K562 (cell line): ENCODE measurements around the gene XRCC3. TPM values are rescaled to one million over a fixed set of nuclear protein-coding genes. Genes with fewer than 3 reads are reported as not detected.

Source experiments
- ATF1 ChIP-seq, 2 experiments: fragments of 450-650 bp in 1 of 2; IDR thresholded peaks; 2 replicates each; pipeline ENCODE4 v1.6.1; 2016; ENCODE audit warnings: missing compliant biosample characterization in 1 of 2, missing genetic modification characterization in 1 of 2
- BACH1 ChIP-seq: fragments of 200-800 bp; sonication (Bioruptor generic); IDR thresholded peaks from 2 replicates; pipeline ENCODE4 v1.6.1; 2016; ENCODE audit warnings: missing genetic modification characterization, missing compliant biosample characterization
- ETS2 ChIP-seq: IDR thresholded peaks from 2 replicates; pipeline ENCODE4 v1.6.1; 2016; ENCODE audit warnings: borderline replicate concordance, missing genetic modification characterization, mild to moderate bottlenecking, moderate library complexity, missing compliant biosample characterization; ENCODE audit not compliant: poor library complexity, severe bottlenecking
- HLTF ChIP-seq: fragments of 450-650 bp; IDR thresholded peaks from 2 replicates; pipeline ENCODE4 v1.6.1; 2016
- MCM5 ChIP-seq: fragments of 450-650 bp; IDR thresholded peaks from 2 replicates; pipeline ENCODE4 v1.6.1; 2016; ENCODE audit warnings: low read depth
- SIN3B ChIP-seq: fragments of 450-650 bp; IDR thresholded peaks from 2 replicates; pipeline ENCODE4 v1.6.1; 2017; ENCODE audit warnings: low read depth, mild to moderate bottlenecking, moderate library complexity
- SMARCA5 ChIP-seq: fragments of 450-650 bp; IDR thresholded peaks from 2 replicates; pipeline ENCODE4 v1.6.1; 2016
- YY1 ChIP-seq, 3 experiments: IDR thresholded peaks; 2 replicates each; pipeline ENCODE4 v1.6.1; 2011; ENCODE audit warnings: low read length in 2 of 3, mild to moderate bottlenecking in 2 of 3, moderate library complexity in 2 of 3, borderline replicate concordance in 1 of 3, control low read depth in 1 of 3, low read depth in 1 of 3; ENCODE audit not compliant: insufficient read depth in 3 of 3, insufficient replicate concordance in 2 of 3, control insufficient read depth in 1 of 3, insufficient read length in 1 of 3; ENCODE audit errors: extremely low read depth in 1 of 3
- polyA plus RNA-seq, 8 experiments: library from polyadenylated mRNA; depleted of rRNA in 4 of 8; stranded (reverse) in 5 of 8; unstranded in 3 of 8; fragments of >200 nt; fragmentation: Nextera tagmentation in 2 of 8; fragmentation: Illumina TruSeq in 1 of 8; extraction: Ambion mirVana in 2 of 8; extraction: Trizol in 1 of 8; gene quantifications; 2 replicates each; pipeline versions ENCODE4 v1.2.1 to v1.2.3, GENCODE V29; 2011 to 2014; ENCODE audit warnings: inconsistent platforms in 1 of 8, missing spikeins in 1 of 8
- total RNA-seq, 7 experiments: library from RNA; depleted of rRNA in 6 of 7; stranded (reverse); fragments of >200 nt in 6 of 7; fragmentation: Illumina TruSeq in 2 of 7; extraction: Trizol in 2 of 7; gene quantifications; 2 replicates each; pipeline versions ENCODE4 v1.2.1 to v1.2.3, GENCODE V29; 2011 to 2021; ENCODE audit warnings: low replicate concordance in 1 of 7
- TF ChIP-seq, protein P1 (sequence below), 2 experiments: IDR thresholded peaks in 1 of 2; conservative IDR thresholded peaks in 1 of 2; 2 replicates each; pipeline ENCODE4 v1.6.1; 2016; ENCODE audit warnings: low read depth in 2 of 2, mild to moderate bottlenecking in 1 of 2, missing compliant biosample characterization in 1 of 2, missing genetic modification characterization in 1 of 2, moderate library complexity in 1 of 2
- TF ChIP-seq, protein P2 (sequence below): fragments of 450-650 bp; IDR thresholded peaks from 2 replicates; pipeline ENCODE4 v1.6.1; 2018; ENCODE audit warnings: mild to moderate bottlenecking, low read depth; ENCODE audit not compliant: partially characterized antibody
- TF ChIP-seq, protein P3 (sequence below): fragments of 250-450 bp; sonication (Bioruptor Pico); IDR thresholded peaks from 2 replicates; pipeline ENCODE4 v1.5.0; 2022; ENCODE audit warnings: mild to moderate bottlenecking
- TF ChIP-seq, protein P4 (sequence below), 2 experiments: fragments of 450-650 bp in 1 of 2; IDR thresholded peaks; 2 replicates each; pipeline ENCODE4 v1.6.1; 2011 to 2017; ENCODE audit warnings: low read depth in 2 of 2, antibody characterized with exemption in 1 of 2, borderline replicate concordance in 1 of 2, low read length in 1 of 2, mild to moderate bottlenecking in 1 of 2, mixed read lengths in 1 of 2; ENCODE audit not compliant: control insufficient read depth in 1 of 2

The XRCC3 gene
- total and polyA plus RNA-seq, 9 of the 15 experiments (the other 6 are each of a cell fraction or from before 2014, with no cell fraction given) = 0.34 to 59.3 (median 30.3) TPM

DNA sequence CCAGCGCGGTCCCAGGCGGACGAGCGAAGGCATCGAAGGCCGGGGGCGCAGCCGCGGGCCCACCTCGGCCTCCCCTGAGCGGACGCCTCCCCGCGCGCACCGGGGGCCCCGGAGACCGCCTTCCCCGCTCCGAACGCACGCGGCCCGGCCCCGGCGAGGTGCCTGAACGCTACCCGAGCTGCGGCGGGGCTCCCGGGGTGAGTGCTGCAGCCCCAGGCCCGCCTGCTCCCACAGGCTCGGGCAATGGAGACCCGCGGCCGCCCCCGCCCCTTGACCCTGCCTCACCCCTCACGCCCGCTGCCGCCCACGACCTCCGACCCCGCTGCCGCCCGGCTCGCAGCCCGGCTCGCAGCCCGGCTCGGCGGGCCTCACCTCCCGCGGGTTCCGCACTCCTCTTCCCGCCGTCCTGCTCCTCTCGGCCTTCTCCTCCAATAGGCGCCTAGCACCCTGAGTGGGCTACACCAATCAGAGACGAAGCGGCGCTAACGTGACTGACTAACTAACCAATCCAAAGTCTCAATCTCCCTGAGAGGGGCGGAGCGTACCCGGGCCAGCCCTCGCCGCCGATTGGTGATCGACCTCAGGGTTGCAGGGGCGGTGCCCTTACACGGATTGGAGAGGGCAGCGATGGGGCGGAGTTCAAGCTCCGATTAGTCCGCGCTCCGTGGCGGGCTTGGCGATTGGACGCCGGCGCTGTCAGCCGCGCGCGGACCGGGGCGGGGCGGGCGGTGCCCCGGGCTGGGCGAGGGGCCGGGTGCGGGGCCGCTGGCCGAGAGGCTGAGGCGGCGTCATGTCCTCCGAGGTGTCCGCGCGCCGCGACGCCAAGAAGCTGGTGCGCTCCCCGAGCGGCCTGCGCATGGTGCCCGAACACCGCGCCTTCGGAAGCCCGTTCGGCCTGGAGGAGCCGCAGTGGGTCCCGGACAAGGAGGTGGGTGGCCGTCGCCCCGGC, at the start of gene XRCC3, which contains the start of gene ZFYVE21 (continued):
- TF ChIP-seq, protein P1, sequence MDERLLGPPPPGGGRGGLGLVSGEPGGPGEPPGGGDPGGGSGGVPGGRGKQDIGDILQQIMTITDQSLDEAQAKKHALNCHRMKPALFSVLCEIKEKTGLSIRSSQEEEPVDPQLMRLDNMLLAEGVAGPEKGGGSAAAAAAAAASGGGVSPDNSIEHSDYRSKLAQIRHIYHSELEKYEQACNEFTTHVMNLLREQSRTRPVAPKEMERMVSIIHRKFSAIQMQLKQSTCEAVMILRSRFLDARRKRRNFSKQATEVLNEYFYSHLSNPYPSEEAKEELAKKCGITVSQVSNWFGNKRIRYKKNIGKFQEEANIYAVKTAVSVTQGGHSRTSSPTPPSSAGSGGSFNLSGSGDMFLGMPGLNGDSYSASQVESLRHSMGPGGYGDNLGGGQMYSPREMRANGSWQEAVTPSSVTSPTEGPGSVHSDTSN (CRISPR knock-in tag; IDR thresholded peaks at IDR 0.05; ENCODE audit: low read depth) = peak; percentile 53
- TF ChIP-seq, protein P1 (tag; conservative IDR thresholded peaks at IDR 0.05; ENCODE audit: low read depth) = peak; percentile 95
- TF ChIP-seq SMARCA5 (no peak), HLTF (no peak), ATF1 (CRISPR knock-in tag; IDR thresholded peaks at IDR 0.05) (no peak), ATF1 (tag; IDR thresholded peaks at IDR 0.05) (peak; percentile 78), MCM5 (no peak), BACH1 (tag) (no peak), SIN3B (peak; percentile 71), YY1 (IDR thresholded peaks at IDR 0.05; ENCODE audit: borderline replicate concordance in 1 of 3, control insufficient read depth in 1 of 3, extremely low read depth in 1 of 3, insufficient read depth in 3 of 3, insufficient read length in 1 of 3, insufficient replicate concordance in 2 of 3, low read depth in 1 of 3, low read length in 2 of 3) (no peak), ETS2 (tag) (no peak)
- TF ChIP-seq, protein P2, sequence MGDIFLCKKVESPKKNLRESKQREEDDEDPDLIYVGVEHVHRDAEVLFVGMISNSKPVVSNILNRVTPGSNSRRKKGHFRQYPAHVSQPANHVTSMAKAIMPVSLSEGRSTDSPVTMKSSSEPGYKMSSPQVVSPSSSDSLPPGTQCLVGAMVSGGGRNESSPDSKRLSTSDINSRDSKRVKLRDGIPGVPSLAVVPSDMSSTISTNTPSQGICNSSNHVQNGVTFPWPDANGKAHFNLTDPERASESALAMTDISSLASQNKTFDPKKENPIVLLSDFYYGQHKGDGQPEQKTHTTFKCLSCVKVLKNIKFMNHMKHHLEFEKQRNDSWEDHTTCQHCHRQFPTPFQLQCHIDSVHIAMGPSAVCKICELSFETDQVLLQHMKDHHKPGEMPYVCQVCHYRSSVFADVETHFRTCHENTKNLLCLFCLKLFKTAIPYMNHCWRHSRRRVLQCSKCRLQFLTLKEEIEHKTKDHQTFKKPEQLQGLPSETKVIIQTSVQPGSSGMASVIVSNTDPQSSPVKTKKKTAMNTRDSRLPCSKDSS = no peak
- TF ChIP-seq, protein P3, sequence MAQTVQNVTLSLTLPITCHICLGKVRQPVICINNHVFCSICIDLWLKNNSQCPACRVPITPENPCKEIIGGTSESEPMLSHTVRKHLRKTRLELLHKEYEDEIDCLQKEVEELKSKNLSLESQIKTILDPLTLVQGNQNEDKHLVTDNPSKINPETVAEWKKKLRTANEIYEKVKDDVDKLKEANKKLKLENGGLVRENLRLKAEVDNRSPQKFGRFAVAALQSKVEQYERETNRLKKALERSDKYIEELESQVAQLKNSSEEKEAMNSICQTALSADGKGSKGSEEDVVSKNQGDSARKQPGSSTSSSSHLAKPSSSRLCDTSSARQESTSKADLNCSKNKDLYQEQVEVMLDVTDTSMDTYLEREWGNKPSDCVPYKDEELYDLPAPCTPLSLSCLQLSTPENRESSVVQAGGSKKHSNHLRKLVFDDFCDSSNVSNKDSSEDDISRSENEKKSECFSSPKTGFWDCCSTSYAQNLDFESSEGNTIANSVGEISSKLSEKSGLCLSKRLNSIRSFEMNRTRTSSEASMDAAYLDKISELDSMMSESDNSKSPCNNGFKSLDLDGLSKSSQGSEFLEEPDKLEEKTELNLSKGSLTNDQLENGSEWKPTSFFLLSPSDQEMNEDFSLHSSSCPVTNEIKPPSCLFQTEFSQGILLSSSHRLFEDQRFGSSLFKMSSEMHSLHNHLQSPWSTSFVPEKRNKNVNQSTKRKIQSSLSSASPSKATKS = no peak
- TF ChIP-seq, protein P4, sequence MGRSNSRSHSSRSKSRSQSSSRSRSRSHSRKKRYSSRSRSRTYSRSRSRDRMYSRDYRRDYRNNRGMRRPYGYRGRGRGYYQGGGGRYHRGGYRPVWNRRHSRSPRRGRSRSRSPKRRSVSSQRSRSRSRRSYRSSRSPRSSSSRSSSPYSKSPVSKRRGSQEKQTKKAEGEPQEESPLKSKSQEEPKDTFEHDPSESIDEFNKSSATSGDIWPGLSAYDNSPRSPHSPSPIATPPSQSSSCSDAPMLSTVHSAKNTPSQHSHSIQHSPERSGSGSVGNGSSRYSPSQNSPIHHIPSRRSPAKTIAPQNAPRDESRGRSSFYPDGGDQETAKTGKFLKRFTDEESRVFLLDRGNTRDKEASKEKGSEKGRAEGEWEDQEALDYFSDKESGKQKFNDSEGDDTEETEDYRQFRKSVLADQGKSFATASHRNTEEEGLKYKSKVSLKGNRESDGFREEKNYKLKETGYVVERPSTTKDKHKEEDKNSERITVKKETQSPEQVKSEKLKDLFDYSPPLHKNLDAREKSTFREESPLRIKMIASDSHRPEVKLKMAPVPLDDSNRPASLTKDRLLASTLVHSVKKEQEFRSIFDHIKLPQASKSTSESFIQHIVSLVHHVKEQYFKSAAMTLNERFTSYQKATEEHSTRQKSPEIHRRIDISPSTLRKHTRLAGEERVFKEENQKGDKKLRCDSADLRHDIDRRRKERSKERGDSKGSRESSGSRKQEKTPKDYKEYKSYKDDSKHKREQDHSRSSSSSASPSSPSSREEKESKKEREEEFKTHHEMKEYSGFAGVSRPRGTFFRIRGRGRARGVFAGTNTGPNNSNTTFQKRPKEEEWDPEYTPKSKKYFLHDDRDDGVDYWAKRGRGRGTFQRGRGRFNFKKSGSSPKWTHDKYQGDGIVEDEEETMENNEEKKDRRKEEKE (IDR thresholded peaks at IDR 0.05; ENCODE audit: borderline replicate concordance in 1 of 2, control insufficient read depth in 1 of 2, low read depth in 2 of 2, low read length in 1 of 2) = no peak
